Nephron (organoid): ENCODE data around the gene PPHLN1.
A peak's percentile ranks its signal among the peaks of the same experiment; 100 is the strongest.

Experiments
- H3K27ac Mint-ChIP-seq, 3 experiments: 2 replicates each; pipeline ENCODE4 v1.8.0; 2020; ENCODE audit warnings: mixed read lengths in 3 of 3, mild to moderate bottlenecking in 2 of 3, moderate library complexity in 1 of 3
- H3K27me3 Mint-ChIP-seq: 2 replicates; pipeline ENCODE4 v1.8.0; 2021; ENCODE audit warnings: low read depth, mild to moderate bottlenecking, moderate library complexity, mixed read lengths
- H3K36me3 Mint-ChIP-seq: 2 replicates; pipeline ENCODE4 v1.8.0; 2020; ENCODE audit warnings: low read depth, mixed read lengths
- H3K4me1 Mint-ChIP-seq: 2 replicates; pipeline ENCODE4 v1.8.0; 2020; ENCODE audit warnings: mixed read lengths
- H3K4me3 Mint-ChIP-seq, 3 experiments: 2 replicates each; pipeline ENCODE4 v1.8.0; 2020; ENCODE audit warnings: mild to moderate bottlenecking in 3 of 3, mixed read lengths in 3 of 3, moderate library complexity in 2 of 3
- H3K9me3 Mint-ChIP-seq: 2 replicates; pipeline ENCODE4 v1.8.0; 2020; ENCODE audit warnings: mixed read lengths
- CTCF ChIP-seq, 3 experiments: fragments of 200-600 bp; sonication (generic); IDR thresholded peaks; one replicate each; pipeline ENCODE4 v1.5.0; 2021; ENCODE audit warnings: antibody characterized with exemption in 3 of 3; ENCODE audit not compliant: unreplicated experiment in 3 of 3

PPHLN1 gene

GRCh38 chr12:42356344-42356743 is 30.4 kb downstream of the PPHLN1 start:
- H3K36me3 Mint-ChIP-seq: peaks cover 34% of the 10 kb centered on the region
- no peaks in the 10 kb centered on the region for H3K27me3 Mint-ChIP-seq
- H3K4me1 Mint-ChIP-seq: no peaks in the 10 kb centered on the region
- no peak overlapping the region for H3K27ac Mint-ChIP-seq
- peaks cover under 1% of the 10 kb centered on the region for H3K9me3 Mint-ChIP-seq
- no peak for TF ChIP-seq CTCF (IDR thresholded peaks at IDR 0.05; ENCODE audit: unreplicated experiment in 3 of 3)
- H3K4me3 Mint-ChIP-seq: no peak overlapping the region

GRCh38 chr12:42360747-42361403 is 34.9 kb downstream of the PPHLN1 start:
- no peak overlapping the region for H3K4me3 Mint-ChIP-seq
- peaks cover 32% of the 10 kb centered on the region for H3K36me3 Mint-ChIP-seq
- H3K27ac Mint-ChIP-seq: no peak overlapping the region
- H3K9me3 Mint-ChIP-seq: no peaks in the 10 kb centered on the region
- H3K4me1 Mint-ChIP-seq: no peaks in the 10 kb centered on the region
- TF ChIP-seq CTCF (IDR thresholded peaks at IDR 0.05; ENCODE audit: unreplicated experiment in 3 of 3): no peak
- no peaks in the 10 kb centered on the region for H3K27me3 Mint-ChIP-seq

- no peak for TF ChIP-seq CTCF (IDR thresholded peaks at IDR 0.05; ENCODE audit: unreplicated experiment in 3 of 3)
- Mint-ChIP-seq H3K27me3 (no peaks in the 10 kb centered on the region), H3K27ac (no peak overlapping the region), H3K4me1 (no peaks in the 10 kb centered on the region), H3K36me3 (peaks cover 31% of the 10 kb centered on the region), H3K9me3 (no peaks in the 10 kb centered on the region), H3K4me3 (no peak overlapping the region)
Observed at GRCh38 chr12:42361909-42362646, 36.1 kb downstream of the PPHLN1 start.

- no peak overlapping the region for H3K4me3 Mint-ChIP-seq
- H3K4me1 Mint-ChIP-seq: no peaks in the 10 kb centered on the region
- H3K27ac Mint-ChIP-seq: peak overlapping the region in 1 of 3 experiments; percentile 33
- peaks cover 29% of the 10 kb centered on the region for H3K36me3 Mint-ChIP-seq
- no peaks in the 10 kb centered on the region for H3K9me3 Mint-ChIP-seq
- no peaks in the 10 kb centered on the region for H3K27me3 Mint-ChIP-seq
- TF ChIP-seq CTCF (IDR thresholded peaks at IDR 0.05; ENCODE audit: unreplicated experiment in 3 of 3): no peak
Observed at GRCh38 chr12:42362647-42363260, 36.8 kb downstream of the PPHLN1 start.

- H3K27me3 Mint-ChIP-seq: no peaks in the 10 kb centered on the region
- no peak overlapping the region for H3K27ac Mint-ChIP-seq
- H3K4me1 Mint-ChIP-seq: no peaks in the 10 kb centered on the region
- no peak for TF ChIP-seq CTCF (IDR thresholded peaks at IDR 0.05; ENCODE audit: unreplicated experiment in 3 of 3)
- peaks cover 23% of the 10 kb centered on the region for H3K36me3 Mint-ChIP-seq
- H3K4me3 Mint-ChIP-seq: no peak overlapping the region
- no peaks in the 10 kb centered on the region for H3K9me3 Mint-ChIP-seq
Observed at GRCh38 chr12:42364692-42365091, 38.7 kb downstream of the PPHLN1 start.
